Calu3 (cell line): Measurements from ENCODE around the gene KLHL18. TPM values are rescaled to one million over a fixed set of nuclear protein-coding genes. Genes with fewer than 3 reads are reported as not detected.

Source experiments
- BruUV-seq: library from RNA; stranded (reverse); fragments of 400-500 nt; replicated peaks from 2 replicates; lab custom pipeline; 2021; lab: Mats Ljungman, UMichigan
- CTCF ChIA-PET: fragments of 300-600 bp; sonication (Branson Sonifier 250); formaldehyde crosslinking; loops from one replicate; lab custom pipeline; 2022; ENCODE audit warnings: antibody characterized with exemption; lab: Charles Lee
- DNase-seq: peaks from one replicate; pipeline ENCODE4 v3.0.0; 2022
- H3K27ac Mint-ChIP-seq: one replicate; pipeline ENCODE4 v1.8.0; 2022; ENCODE audit warnings: mixed read lengths; ENCODE audit not compliant: unreplicated experiment
- H3K27me3 Mint-ChIP-seq: one replicate; pipeline ENCODE4 v1.8.0; 2022; ENCODE audit warnings: mixed read lengths; ENCODE audit not compliant: unreplicated experiment
- H3K36me3 Mint-ChIP-seq: one replicate; pipeline ENCODE4 v1.8.0; 2022; ENCODE audit warnings: mild to moderate bottlenecking, moderate library complexity, mixed read lengths; ENCODE audit not compliant: insufficient read depth, unreplicated experiment
- H3K4me1 Mint-ChIP-seq: one replicate; pipeline ENCODE4 v1.8.0; 2022; ENCODE audit warnings: mild to moderate bottlenecking, low read depth, mixed read lengths; ENCODE audit not compliant: unreplicated experiment
- H3K4me3 Mint-ChIP-seq: one replicate; pipeline ENCODE4 v1.8.0; 2022; ENCODE audit warnings: mild to moderate bottlenecking, low read depth, moderate library complexity, mixed read lengths; ENCODE audit not compliant: unreplicated experiment
- H3K9me3 Mint-ChIP-seq: one replicate; pipeline ENCODE4 v1.8.0; 2022; ENCODE audit warnings: low read depth, mixed read lengths; ENCODE audit not compliant: unreplicated experiment
- CTCF ChIP-seq: fragments of 200-600 bp; IDR thresholded peaks from one replicate; pipeline ENCODE4 v1.8.0; 2022; ENCODE audit warnings: antibody characterized with exemption; ENCODE audit not compliant: unreplicated experiment
- intact Hi-C: fragments of 100-400 bp; cut with micrococcal nuclease; formaldehyde crosslinking; loops from one replicate; pipeline ENCODE4 v1.10.0; 2022; ENCODE audit not compliant: unreplicated experiment
- total RNA-seq: library from RNA; stranded (reverse); gene quantifications from 2 replicates; pipeline ENCODE4 v1.2.3, GENCODE V29; 2022

Gene KLHL18
- total RNA-seq, 1 experiment from 2014 or later: 24.8 TPM

GRCh38 chr3:47270526-47270925 lies 12.2 kb upstream of the KLHL18 start:
- no peak for DNase-seq
- intact Hi-C loops: no loop called here
- peaks cover 13% of the 10 kb centered on the region for H3K36me3 Mint-ChIP-seq
- TF ChIP-seq CTCF: no peak
- H3K27ac Mint-ChIP-seq: no peak overlapping the region
- no peak overlapping the region for H3K4me3 Mint-ChIP-seq
- H3K9me3 Mint-ChIP-seq: no peaks in the 10 kb centered on the region
- no TSS peak for BruUV-seq
- CTCF ChIA-PET: interaction anchor here (0.7 kb wide), 1 partner anchor 26 kb away, joined by 4 read pairs; no protein-coding TSS in a partner anchor
- no peaks in the 10 kb centered on the region for H3K27me3 Mint-ChIP-seq
- H3K4me1 Mint-ChIP-seq: peaks cover 10% of the 10 kb centered on the region

DNA sequence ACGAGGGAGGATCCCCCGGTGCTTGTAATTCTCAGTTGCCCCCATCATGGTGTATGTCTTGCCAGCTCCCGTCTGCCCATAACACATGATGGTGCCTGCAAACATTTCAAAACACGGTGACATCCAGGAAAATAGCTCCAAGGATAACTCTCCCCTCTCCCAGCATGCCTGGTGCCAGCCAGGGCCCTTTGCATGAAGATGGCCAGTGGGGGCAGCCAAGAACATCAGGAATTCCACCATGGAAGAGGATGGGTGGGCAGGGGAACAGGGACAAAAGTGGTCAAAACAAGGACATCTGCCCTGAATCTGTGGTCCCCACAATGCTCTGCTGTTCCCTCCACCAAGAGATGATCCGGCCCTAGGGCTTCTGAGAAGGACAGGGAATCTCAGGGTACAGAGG lies 9.2 kb upstream of the KLHL18 start:
- Mint-ChIP-seq H3K27me3 (no peaks in the 10 kb centered on the region), H3K4me3 (no peak overlapping the region), H3K27ac (no peak overlapping the region), H3K9me3 (no peaks in the 10 kb centered on the region), H3K4me1 (no peaks in the 10 kb centered on the region), H3K36me3 (peaks cover 9% of the 10 kb centered on the region)
- DNase-seq: no peak
- intact Hi-C loops: no loop called here
- no peak for TF ChIP-seq CTCF
- no TSS peak for BruUV-seq
- CTCF ChIA-PET: no interaction called here

GRCh38 chr3:47274652-47275051 lies 8.1 kb upstream of the KLHL18 start:
- DNase-seq: no peak
- Mint-ChIP-seq H3K4me1 (no peaks in the 10 kb centered on the region), H3K36me3 (peaks cover 4% of the 10 kb centered on the region), H3K4me3 (no peak overlapping the region), H3K9me3 (no peaks in the 10 kb centered on the region), H3K27ac (no peak overlapping the region), H3K27me3 (no peaks in the 10 kb centered on the region)
- TF ChIP-seq CTCF: no peak
- CTCF ChIA-PET: no interaction called here
- intact Hi-C loops: no loop called here
- no TSS peak for BruUV-seq

- no peak for DNase-seq
- H3K27me3 Mint-ChIP-seq: no peaks in the 10 kb centered on the region
- CTCF ChIA-PET: no interaction called here
- H3K4me3 Mint-ChIP-seq: no peak overlapping the region
- no peaks in the 10 kb centered on the region for H3K9me3 Mint-ChIP-seq
- no peak for TF ChIP-seq CTCF
- no peak overlapping the region for H3K27ac Mint-ChIP-seq
- H3K4me1 Mint-ChIP-seq: no peaks in the 10 kb centered on the region
- intact Hi-C loops: no loop called here
- peaks cover 9% of the 10 kb centered on the region for H3K36me3 Mint-ChIP-seq
- no TSS peak for BruUV-seq
These were observed 6.2 kb upstream of the KLHL18 start for GRCh38 chr3:47276558-47276957.
